Lung microvascular endothelial cell (primary cell): Measurements from ENCODE around the gene GDE1. TPM values are rescaled to one million over a fixed set of nuclear protein-coding genes. Genes with fewer than 3 reads are reported as not detected.

ENCODE experiments used
- DNase-seq, 2 donors: peaks; one replicate each; pipeline versions ENCODE4 v3.0.0 to v3.0.0-alpha.2; 2010; ENCODE audit warnings: low read depth in 2 of 2
- total RNA-seq: library from RNA; depleted of rRNA; stranded (reverse); fragments of >200 nt; gene quantifications from 2 replicates; pipeline ENCODE4 v1.2.1, GENCODE V29; 2014

GDE1 gene
- total RNA-seq, 1 donor from 2014 or later = 24.0 TPM

DNA sequence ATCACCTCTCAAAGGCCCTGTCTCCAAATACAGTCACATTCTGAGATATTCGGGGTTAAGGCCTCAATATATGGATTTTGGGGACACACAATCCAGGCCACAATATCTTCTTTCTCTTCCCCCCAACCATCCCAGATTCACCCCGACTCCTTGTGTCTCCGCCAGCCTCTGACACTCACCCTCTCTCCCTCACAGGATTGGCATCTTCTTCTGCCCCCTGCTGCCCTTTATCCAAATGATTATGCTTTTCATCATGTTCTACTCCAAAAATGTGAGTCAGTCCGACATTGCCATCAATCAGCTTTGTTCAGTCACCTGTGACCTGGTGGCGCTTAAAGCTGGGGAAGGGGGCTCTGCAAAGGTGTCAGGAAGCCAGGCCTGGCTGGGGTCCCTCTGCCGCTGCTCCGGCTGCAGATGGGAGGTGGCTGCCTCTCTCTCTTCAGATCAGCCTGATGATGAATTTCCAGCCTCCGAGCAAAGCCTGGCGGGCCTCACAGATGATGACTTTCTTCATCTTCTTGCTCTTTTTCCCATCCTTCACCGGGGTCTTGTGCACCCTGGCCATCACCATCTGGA lies 35.1 kb downstream of the GDE1 start:
- DNase-seq = no peak

DNA sequence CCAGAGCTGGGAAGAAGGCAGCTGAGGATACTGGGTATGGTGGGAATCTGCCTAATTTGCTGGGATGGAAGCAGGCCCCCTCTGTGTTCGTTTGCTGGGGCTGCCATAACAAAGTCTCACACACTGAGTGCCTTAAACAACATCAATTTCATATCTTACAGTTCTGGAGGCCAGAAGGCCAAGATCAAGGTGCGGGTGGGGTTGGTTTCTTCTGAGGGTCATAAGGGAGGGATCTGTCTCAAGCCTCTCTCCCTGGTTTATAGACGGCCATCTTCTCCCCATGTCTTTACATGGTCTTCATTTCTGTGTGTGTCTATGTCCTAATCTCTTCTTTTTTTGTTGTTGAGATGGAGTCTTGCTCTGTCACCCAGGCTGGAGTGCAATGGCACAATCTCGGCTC lies 35.8 kb downstream of the GDE1 start:
- no peak for DNase-seq

DNA sequence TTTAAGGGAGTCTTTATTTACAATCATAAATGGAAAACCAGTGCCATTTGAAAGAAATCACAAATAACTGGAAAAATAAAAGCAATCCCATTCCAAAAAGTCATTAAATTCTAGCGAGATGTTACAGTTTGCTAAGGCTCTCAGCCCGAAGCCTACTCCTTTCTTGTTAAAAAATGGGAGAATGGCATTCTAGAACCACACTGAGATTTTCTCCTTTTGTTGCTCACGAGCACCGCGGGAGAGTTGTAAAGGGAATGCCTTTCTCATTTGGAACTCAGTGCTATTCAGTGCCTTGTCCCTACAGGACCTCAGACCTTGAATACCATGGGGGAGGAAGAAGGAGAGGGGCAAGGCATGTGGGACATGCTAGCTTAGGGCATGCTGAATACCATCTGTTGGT lies 36.3 kb downstream of the GDE1 start:
- DNase-seq = no peak

DNA sequence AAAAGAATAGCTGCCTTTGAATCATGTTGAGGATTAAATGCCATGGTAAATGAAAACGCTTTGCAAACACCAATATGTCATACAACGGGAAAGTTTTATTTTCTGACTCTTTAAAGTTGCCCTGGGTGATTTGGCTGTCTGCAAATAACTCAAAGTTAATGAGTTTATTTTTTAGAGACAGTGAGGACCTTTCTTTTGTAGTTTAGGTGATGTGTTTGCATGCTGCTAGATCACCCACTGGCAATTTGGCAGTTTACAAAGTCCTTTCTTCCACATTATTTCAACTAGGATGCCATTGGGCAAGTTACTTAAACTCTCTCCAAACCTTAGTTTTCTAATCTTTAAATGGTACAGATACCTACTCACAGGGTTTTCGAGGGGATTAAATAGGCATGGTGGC lies 37.8 kb downstream of the GDE1 start:
- DNase-seq = no peak

DNA sequence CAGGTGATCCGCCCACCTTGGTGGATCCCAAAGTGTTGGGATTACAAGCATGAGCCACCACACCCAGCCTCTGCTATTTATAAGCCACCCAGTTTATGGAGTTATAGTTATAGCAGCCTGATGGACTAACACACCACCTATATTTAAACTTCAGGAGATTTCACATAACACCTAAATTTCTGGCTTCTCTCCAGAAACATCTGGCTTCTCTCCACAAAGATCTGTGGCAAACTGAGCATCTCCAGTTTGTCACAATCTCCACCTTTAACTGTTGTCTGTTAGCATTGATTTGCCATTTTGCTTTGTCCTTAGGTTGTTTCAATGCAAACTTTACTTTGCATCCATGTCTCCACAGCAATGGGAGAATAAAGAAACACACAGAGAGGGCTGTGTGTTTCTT lies 39.6 kb downstream of the GDE1 start:
- no peak for DNase-seq

DNA sequence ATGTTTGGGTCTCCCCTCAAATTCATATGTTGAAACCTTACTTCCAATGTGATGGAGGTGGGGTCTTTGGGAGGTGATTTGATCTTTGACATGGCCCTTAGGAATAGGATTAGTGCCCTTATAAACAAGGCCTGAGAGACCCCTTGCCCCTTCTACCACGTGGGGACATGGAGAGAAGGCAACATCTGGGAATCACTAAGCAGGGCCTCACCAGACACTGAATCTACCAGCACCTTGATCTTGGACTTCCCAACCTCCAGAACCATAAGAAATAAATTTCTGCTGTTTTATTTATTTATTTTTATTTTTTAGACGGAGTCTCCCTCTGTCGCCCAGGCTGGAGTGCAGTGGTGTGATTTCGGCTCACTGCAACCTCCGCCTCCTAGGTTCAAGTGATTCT lies 40.1 kb downstream of the GDE1 start:
- DNase-seq = no peak

DNA sequence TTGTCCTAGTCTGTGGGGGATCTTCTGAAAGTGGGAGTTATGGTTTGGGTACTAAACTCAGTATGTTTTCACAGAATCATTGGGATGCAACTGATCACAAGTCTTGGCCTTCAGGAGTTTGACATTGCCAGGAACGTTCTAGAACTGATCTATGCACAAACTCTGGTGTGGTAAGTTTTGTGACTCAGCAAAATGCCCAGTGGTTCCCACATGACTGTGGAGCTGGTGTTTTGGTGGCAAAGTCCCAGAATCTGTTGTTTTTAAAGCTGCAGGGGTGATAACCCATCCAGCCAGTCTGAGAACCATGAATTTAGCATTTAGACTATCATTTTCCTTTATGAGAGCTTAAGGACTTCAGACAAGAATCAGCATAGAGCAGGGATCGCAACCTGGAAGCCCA lies 40.6 kb downstream of the GDE1 start:
- no peak for DNase-seq

DNA sequence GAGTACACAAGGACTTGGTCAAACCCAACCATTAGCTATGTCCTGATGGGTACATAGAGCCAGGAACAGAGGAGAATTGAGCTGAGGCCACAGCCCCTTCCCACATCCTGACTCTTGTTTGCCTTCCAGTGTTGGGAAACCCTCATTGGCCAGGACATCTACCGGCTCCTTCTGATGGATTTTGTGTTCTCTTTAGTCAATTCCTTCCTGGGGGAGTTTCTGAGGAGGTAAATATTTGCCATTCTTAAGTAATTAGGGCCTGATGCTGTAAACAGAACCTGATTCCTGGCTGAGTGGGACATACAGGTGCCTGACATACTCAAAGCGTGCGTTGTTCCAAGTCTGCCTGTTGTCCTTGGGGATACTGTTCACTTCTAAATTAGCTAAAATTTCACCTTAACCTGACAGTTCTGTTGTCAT lies 42.6 kb downstream of the GDE1 start:
- DNase-seq = no peak

DNA sequence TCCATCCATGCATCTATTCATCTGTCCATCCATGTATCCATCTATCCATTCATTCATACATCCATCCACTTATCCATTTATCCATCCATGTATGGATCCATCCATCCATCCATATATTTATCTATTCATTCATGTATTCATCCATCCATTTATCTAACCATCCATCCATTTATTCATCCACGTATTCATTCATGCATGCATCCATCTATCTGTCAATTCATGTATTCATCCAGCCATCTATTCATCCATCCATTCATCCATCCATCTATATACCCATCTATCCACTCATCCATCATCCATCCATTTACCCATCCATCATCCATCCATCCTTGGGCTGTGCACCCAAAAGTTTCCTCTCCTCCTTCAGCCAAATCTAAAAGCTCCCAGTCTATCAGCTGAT lies 43.4 kb downstream of the GDE1 start:
- no peak for DNase-seq

DNA sequence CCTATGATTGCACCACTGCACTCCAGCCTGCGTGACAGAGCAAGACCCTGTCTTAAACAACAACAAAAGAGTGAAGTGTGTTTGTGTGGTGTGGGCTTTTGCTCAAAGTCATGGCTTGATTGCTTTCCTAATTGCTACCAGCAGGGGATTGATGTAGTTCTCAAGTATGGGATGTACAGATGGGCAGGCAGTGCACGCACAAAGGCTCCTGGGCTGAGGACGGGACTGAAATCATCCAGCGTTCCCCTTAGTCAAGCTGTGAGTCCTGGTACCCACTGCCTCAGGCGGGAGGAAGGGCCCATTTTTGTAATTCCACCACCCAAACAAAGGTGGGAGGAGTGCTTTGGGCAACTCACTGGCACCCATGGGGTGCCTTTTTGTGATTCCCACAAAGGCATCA lies 47.3 kb downstream of the GDE1 start:
- no peak for DNase-seq

DNA sequence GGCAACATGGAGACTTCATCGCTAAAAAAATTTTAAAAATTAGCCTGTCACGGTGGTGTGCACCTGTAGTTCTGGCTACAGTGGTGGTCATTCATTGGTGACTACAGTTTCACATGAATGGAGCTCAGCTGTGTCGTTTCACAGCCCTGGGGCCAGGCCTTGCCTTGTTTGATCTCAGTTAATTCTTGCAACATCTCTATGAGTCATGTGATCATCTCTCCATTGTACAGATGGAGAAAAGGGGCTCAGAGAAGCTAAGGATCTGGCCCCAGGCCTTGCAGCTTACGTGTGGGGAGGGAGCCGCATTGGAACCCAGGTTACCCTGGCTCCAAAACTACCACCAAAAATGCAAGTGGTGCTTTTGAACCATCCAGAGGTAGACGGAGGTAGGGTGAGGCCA lies 49.4 kb downstream of the GDE1 start:
- DNase-seq = no peak

DNA sequence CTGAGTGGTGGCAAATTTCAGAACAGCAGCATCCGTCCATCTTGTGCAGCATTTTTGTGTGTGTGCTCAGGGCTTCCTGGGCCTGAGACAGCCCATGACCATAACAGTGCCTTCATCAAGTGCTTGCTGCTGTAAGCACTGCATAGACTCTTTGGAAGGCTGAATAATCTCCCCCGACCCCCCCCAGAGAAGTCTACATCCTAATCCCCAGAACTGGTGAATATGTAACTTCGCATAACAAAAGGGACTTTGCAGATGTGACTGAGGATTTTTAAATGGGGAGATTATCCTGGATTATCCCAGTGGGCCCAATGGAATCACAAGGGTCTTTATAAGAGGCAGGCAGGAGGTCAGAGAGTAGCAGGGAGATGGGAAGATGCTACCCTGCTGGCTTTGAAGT lies 53.6 kb downstream of the GDE1 start:
- DNase-seq = no peak

DNA sequence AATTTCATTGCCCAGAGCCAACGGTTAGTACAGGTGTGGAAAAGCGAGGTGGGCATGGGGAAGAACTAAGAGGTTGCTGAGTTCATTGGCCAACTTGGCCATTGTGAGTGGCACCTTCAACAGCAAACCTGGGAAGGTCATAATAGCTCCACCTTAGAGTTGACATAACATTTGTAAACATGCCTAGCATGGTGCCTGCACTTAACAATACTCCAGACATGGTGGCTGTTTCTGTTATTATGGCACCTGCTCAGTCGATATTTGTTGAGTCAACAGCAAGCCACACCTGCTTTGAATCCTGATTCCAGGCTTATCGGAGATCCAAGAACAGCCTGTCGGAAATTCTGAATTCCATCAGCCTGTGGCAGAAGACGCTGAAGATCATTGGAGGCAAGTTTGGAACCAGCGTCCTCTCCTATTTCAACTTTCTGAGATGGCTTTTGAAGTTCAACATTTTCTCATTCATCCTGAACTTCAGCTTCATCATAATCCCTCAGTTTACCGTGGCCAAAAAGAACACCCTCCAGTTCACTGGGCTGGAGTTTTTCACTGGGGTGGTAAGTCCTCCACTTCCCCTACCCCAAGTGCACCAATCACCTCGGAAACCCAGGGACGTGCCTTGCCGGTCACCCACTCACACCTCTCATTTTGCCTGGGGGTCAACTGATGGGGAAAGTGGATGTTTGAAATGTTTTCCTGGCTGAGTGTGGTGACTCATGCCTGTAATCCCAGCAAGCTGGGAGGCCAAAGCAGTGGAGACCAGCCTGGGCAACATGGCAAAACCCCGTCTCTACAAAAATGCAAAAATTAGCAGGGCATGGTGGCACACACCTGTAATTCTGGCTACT lies 58.2 kb downstream of the GDE1 start:
- DNase-seq = no peak

DNA sequence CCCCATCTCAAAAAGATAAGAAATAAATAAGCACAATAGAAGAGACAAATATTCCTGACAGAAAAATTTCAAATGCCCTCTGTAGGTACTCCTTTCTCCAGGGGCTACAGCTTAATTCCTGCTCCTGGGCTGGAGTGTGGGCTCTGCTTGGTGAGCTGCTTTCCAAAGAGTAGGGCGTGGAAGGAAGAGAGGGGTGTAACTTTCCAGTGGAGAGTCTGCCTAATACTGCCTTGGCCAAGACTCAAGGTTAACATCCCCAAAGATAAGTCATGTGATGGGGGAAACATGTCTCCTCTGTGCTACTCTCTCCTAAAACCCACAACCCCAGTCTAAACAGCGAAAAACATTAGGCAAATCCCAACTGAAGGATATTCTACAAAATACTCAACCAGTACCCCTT lies 61.5 kb downstream of the GDE1 start:
- no peak for DNase-seq

DNA sequence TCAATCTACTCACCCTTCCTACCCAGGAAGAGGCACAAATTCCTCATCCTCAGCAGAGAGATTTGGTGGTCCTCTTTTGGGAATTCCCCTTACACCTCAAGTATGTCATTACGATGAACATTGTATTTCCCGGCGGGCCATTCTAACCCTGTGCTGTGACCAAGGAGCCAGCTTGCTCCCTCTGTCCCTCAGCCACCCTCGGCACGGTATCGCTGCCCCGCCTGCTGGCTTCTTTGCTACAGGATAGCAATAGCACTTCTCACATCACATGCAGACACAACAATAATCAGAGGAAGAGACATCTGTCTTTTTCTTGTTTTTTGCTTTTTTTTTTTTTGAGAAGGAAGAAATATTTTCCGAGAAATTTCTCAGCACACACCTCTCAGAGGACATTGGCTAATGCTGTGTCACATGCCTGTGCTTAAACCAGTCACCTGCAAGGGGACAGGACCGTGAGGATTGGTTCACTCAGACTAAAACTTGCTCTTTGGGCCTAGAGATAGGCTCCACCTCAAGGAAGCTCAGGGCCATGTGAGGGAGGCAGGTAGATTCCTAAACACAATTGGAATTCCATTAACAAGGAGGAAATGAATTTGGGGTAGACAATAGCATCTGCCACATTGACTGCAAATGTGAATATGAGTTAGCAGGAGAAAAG lies 63.0 kb downstream of the GDE1 start:
- no peak for DNase-seq

Other genes starting within 250 kb of the GDE1 start
- not detected in 2 replicates for gene CLEC19A, start 236.4 kb downstream of the GDE1 start, total RNA-seq
- gene TMC5, start 104.2 kb downstream of the GDE1 start, total RNA-seq = not detected in 2 replicates
- gene CCP110, start 1.8 kb upstream of the GDE1 start, total RNA-seq = 5.6 and 6.5 TPM in 2 replicates
- 30.3 and 55.8 TPM in 2 replicates for gene VPS35L, start 33.6 kb upstream of the GDE1 start, total RNA-seq
- gene KNOP1, start 196.1 kb upstream of the GDE1 start, total RNA-seq = 6.1 and 10.5 TPM in 2 replicates
- gene IQCK, start 196.2 kb upstream of the GDE1 start, total RNA-seq = 7.8 and 10.9 TPM in 2 replicates